GM23338 (cell line): ENCODE results near the gene PTGDS.

Source experiments
- CTCF ChIP-seq, 2 experiments: fragments of 200-600 bp in 1 of 2; sonication (generic) in 1 of 2; conservative IDR thresholded peaks; 2 replicates each; pipeline versions ENCODE4 v1.5.1 to v1.6.1; 2016 to 2017; ENCODE audit warnings: antibody characterized with exemption in 2 of 2, low read depth in 2 of 2, mild to moderate bottlenecking in 2 of 2, moderate library complexity in 1 of 2
- EZH2phosphoT487 ChIP-seq: fragments of 200-600 bp; sonication (generic); IDR thresholded peaks from one replicate; pipeline ENCODE4 v1.8.1; 2018; ENCODE audit warnings: antibody characterized with exemption; ENCODE audit not compliant: unreplicated experiment

GRCh38 chr9:137001857-137002645 is 24.7 kb downstream of the PTGDS start:
- TF ChIP-seq CTCF (conservative IDR thresholded peaks at IDR 0.05; ENCODE audit: low read depth in 2 of 2): no peak
- TF ChIP-seq EZH2phosphoT487: no peak
